MM.1S (cell line): ENCODE results near the gene KYNU.

Experiments used
- CTCF ChIP-seq: fragments of 300-600 bp; sonication (generic); IDR thresholded peaks from 2 replicates; pipeline ENCODE4 v1.5.1; 2016; ENCODE audit warnings: antibody characterized with exemption, low read length, mixed read lengths
- EZH2 ChIP-seq: fragments of 300-600 bp; sonication (generic); optimal IDR thresholded peaks from 2 replicates; pipeline ENCODE3; 2017; ENCODE audit warnings: low read depth, mild to moderate bottlenecking, antibody characterized with exemption, low read length, mixed read lengths
- EZH2phosphoT487 ChIP-seq: fragments of 300-600 bp; sonication (generic); IDR thresholded peaks from 2 replicates; pipeline ENCODE4 v1.6.1; 2018; ENCODE audit warnings: antibody characterized with exemption, low read length

- TF ChIP-seq CTCF (no peak), EZH2phosphoT487 (no peak), EZH2 (no peak)
These were observed 179.1 kb downstream of the KYNU start for GRCh38 chr2:143056550-143056949.
